HL-60 (cell line): ENCODE data around the gene WWC1.

ENCODE experiments used
- DNase-seq, 2 experiments: peaks; one replicate each; pipeline ENCODE4 v3.0.0-alpha.2; 2010 to 2020; ENCODE audit warnings: low read depth in 1 of 2, low spot score in 1 of 2
- H3K27ac ChIP-seq: fragments of 250-450 bp; sonication (Bioruptor Pico); replicated peaks from 2 replicates; pipeline ENCODE4 v1.5.1; 2020; ENCODE audit warnings: mild to moderate bottlenecking, moderate library complexity
- H3K27me3 ChIP-seq: fragments of 250-450 bp; sonication (Bioruptor Pico); 2 replicates; pipeline ENCODE4 v1.5.1; 2021; ENCODE audit warnings: mild to moderate bottlenecking, moderate library complexity; ENCODE audit not compliant: insufficient read depth, poor library complexity, severe bottlenecking
- H3K4me3 ChIP-seq: replicated peaks from 2 replicates; pipeline ENCODE4 v1.5.1; 2011; ENCODE audit warnings: mild to moderate bottlenecking, control low read depth, low read length; ENCODE audit not compliant: insufficient read depth
- GABPA ChIP-seq: IDR thresholded peaks from 2 replicates; pipeline ENCODE4 v1.6.1; 2012; ENCODE audit warnings: low read depth
- POLR2AphosphoS5 ChIP-seq: IDR thresholded peaks from 2 replicates; pipeline ENCODE4 v1.6.1; 2012; ENCODE audit warnings: low read depth
- SPI1 ChIP-seq: IDR thresholded peaks from 2 replicates; pipeline ENCODE4 v1.6.1; 2012; ENCODE audit warnings: low read depth, mild to moderate bottlenecking, borderline replicate concordance
- TF ChIP-seq, protein P1 (sequence below): IDR thresholded peaks from 2 replicates; pipeline ENCODE4 v1.6.1; 2012; ENCODE audit warnings: low read depth; ENCODE audit not compliant: insufficient replicate concordance
- TF ChIP-seq, protein P2 (sequence below): IDR thresholded peaks from one replicate; pipeline ENCODE4 v1.5.1; 2011; ENCODE audit warnings: low read length, control low read depth, inconsistent platforms; ENCODE audit not compliant: insufficient read depth

WWC1 gene

DNA sequence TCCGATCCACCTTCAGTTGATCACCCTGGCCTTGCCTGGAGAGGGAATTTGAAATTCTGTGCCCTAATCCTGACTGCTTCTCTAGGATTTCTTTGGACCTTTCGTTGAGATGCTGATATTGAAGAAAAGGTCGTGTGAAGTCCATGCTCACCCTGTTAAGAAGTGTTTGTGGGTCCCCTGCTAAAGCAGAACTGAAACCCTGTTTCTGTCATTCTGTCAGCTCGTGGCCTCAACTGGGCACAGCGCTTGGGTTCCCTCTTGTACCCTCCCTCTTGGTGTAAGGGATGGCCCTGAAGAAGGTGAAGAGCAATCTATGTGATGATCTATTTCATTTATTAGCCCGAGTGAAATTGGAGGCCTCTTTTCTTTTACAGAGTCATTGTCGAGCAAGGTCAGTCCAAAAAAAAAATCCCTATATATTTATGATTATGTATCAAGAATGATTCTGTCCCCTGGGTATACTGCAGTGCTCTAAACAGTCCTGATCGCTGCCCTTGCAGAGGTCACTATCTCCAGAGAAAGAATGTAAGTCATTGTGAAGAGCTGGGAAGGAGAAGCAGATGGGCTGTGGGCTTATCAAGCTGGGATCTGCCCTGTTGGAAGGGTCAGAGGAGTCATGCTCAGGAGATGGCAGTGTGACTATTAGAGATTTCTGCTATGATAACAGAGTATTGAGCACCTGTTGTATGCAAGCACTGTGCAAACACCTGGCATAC, 56.1 kb downstream of the WWC1 start:
- H3K4me3 ChIP-seq = no peak overlapping the region
- DNase-seq = no peak
- H3K27me3 ChIP-seq = no peaks in the 10 kb centered on the region
- H3K27ac ChIP-seq = no peak overlapping the region
- no peak for TF ChIP-seq POLR2AphosphoS5
- TF ChIP-seq GABPA = no peak
- TF ChIP-seq, protein P1, sequence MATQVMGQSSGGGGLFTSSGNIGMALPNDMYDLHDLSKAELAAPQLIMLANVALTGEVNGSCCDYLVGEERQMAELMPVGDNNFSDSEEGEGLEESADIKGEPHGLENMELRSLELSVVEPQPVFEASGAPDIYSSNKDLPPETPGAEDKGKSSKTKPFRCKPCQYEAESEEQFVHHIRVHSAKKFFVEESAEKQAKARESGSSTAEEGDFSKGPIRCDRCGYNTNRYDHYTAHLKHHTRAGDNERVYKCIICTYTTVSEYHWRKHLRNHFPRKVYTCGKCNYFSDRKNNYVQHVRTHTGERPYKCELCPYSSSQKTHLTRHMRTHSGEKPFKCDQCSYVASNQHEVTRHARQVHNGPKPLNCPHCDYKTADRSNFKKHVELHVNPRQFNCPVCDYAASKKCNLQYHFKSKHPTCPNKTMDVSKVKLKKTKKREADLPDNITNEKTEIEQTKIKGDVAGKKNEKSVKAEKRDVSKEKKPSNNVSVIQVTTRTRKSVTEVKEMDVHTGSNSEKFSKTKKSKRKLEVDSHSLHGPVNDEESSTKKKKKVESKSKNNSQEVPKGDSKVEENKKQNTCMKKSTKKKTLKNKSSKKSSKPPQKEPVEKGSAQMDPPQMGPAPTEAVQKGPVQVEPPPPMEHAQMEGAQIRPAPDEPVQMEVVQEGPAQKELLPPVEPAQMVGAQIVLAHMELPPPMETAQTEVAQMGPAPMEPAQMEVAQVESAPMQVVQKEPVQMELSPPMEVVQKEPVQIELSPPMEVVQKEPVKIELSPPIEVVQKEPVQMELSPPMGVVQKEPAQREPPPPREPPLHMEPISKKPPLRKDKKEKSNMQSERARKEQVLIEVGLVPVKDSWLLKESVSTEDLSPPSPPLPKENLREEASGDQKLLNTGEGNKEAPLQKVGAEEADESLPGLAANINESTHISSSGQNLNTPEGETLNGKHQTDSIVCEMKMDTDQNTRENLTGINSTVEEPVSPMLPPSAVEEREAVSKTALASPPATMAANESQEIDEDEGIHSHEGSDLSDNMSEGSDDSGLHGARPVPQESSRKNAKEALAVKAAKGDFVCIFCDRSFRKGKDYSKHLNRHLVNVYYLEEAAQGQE = no peak
- TF ChIP-seq, protein P2, sequence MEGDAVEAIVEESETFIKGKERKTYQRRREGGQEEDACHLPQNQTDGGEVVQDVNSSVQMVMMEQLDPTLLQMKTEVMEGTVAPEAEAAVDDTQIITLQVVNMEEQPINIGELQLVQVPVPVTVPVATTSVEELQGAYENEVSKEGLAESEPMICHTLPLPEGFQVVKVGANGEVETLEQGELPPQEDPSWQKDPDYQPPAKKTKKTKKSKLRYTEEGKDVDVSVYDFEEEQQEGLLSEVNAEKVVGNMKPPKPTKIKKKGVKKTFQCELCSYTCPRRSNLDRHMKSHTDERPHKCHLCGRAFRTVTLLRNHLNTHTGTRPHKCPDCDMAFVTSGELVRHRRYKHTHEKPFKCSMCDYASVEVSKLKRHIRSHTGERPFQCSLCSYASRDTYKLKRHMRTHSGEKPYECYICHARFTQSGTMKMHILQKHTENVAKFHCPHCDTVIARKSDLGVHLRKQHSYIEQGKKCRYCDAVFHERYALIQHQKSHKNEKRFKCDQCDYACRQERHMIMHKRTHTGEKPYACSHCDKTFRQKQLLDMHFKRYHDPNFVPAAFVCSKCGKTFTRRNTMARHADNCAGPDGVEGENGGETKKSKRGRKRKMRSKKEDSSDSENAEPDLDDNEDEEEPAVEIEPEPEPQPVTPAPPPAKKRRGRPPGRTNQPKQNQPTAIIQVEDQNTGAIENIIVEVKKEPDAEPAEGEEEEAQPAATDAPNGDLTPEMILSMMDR = no peak
- TF ChIP-seq SPI1 = no peak

DNA sequence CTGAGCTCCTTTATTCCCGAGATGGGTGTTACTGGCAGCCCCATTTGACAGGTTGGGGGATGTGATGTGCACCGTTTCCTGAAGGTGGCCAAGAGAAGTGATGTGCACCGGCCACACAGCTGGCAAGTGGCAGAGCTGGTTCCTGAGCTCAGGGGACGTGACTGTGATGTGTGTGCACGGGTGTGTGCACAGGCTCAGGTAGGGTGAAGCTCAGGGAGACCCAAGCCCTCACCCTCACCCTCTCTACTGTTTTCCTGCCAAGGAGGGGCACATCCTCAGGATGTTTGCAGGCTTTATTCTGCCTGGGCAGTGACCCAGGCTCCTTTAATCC, 56.6 kb downstream of the WWC1 start:
- H3K27me3 ChIP-seq = no peaks in the 10 kb centered on the region
- no peak overlapping the region for H3K4me3 ChIP-seq
- no peak overlapping the region for H3K27ac ChIP-seq
- TF ChIP-seq, protein P1 = no peak
- no peak for TF ChIP-seq SPI1
- TF ChIP-seq, protein P2 = no peak
- TF ChIP-seq GABPA = no peak
- TF ChIP-seq POLR2AphosphoS5 = no peak
- DNase-seq = no peak

DNA sequence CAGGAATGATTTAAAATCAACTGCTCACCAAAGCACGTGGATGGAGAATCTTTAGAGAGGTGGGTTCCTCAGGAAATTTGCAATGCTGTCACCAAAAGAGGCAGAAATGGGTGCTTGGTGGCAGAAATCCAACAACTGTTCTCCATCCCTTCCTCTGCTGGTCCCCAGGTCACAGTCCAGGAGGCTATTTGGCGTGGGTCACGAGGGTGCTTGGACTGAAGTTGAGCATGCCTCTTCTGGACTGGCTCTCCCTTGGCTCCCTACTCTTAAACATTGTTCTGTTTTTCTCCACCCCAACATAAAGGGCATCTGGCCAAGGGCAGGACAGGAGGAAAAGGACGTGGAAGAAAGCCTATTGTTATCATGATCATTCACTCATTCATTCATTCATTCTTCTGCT, 58.9 kb downstream of the WWC1 start:
- no peak overlapping the region for H3K27ac ChIP-seq
- H3K27me3 ChIP-seq = no peaks in the 10 kb centered on the region
- TF ChIP-seq POLR2AphosphoS5 (no peak), SPI1 (no peak), GABPA (no peak)
- TF ChIP-seq, protein P2 = no peak
- TF ChIP-seq, protein P1 = no peak
- no peak for DNase-seq
- no peak overlapping the region for H3K4me3 ChIP-seq
